Lower leg skin (tissue), 4 donors: ENCODE data around the gene LRG1. TPM values are rescaled to one million over a fixed set of nuclear protein-coding genes. Genes with fewer than 3 reads are reported as not detected.

ENCODE experiments used
- DNase-seq, 2 donors: peaks; one replicate each; pipeline ENCODE4 v3.0.0-alpha.2; 2019; ENCODE audit warnings: low spot score in 2 of 2
- H3K4me3 ChIP-seq: fragments of 200-600 bp; sonication (generic); 2 replicates; pipeline ENCODE4 v1.5.1; 2017; ENCODE audit warnings: mild to moderate bottlenecking, low read depth; ENCODE audit not compliant: poor library complexity, severe bottlenecking
- POLR2A ChIP-seq, 2 donors: fragments of 450-650 bp; IDR thresholded peaks; one replicate each; pipeline ENCODE4 v1.6.1; 2016 to 2017; ENCODE audit warnings: antibody characterized with exemption in 2 of 2, mild to moderate bottlenecking in 1 of 2, moderate library complexity in 1 of 2
- WGBS, 2 donors: methylation state at CpG; one replicate each; pipeline ENCODE4 v1.1.5; 2018; 5-methylcytosine and 5-hydroxymethylcytosine counted together
- intact Hi-C: fragments of 100-400 bp; cut with DNase I; formaldehyde crosslinking; loops from one replicate; pipeline ENCODE4 v1.15.0; 2023; ENCODE audit warnings: low total_unique reads
- total RNA-seq, 4 donors: library from RNA; depleted of rRNA; stranded (reverse); fragments of >200 nt; gene quantifications; one replicate each; pipeline ENCODE4 v1.1.0, GENCODE V29; 2016
- TF ChIP-seq, protein P1 (sequence below), 3 donors: fragments of 450-650 bp; IDR thresholded peaks; one replicate each; pipeline ENCODE4 v1.5.1; 2016; ENCODE audit warnings: antibody characterized with exemption in 3 of 3, mild to moderate bottlenecking in 3 of 3, moderate library complexity in 2 of 3

The LRG1 gene
- total RNA-seq, 4 donors from 2014 or later: 1.8 to 9.9 (median 2.7) TPM

DNA sequence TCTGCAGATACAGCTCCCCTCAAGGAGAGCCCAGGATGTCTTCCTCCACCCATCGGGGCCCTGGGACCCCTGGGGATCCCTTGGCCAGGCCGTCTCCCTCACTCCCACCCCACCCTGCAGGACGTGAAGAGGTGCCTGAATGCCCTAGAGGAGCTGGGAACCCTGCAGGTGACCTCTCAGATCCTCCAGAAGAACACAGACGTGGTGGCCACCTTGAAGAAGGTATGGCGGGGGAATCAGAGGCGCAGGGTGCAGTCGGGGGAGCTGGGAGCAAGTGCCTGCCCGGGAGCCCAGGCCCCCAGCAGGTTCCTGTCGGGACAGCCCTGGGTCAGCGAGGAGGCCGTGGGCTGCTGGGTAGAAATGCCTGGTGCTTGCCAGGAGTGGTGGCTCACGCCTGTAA, 41.1 kb downstream of the LRG1 start:
- 90 to 95% methylated on average over 11 to 12 of the region's 12 CpGs for WGBS, 2 donors
- no peak overlapping the region for H3K4me3 ChIP-seq
- intact Hi-C loops: no loop called here
- DNase-seq: no peak
- TF ChIP-seq, protein P1, sequence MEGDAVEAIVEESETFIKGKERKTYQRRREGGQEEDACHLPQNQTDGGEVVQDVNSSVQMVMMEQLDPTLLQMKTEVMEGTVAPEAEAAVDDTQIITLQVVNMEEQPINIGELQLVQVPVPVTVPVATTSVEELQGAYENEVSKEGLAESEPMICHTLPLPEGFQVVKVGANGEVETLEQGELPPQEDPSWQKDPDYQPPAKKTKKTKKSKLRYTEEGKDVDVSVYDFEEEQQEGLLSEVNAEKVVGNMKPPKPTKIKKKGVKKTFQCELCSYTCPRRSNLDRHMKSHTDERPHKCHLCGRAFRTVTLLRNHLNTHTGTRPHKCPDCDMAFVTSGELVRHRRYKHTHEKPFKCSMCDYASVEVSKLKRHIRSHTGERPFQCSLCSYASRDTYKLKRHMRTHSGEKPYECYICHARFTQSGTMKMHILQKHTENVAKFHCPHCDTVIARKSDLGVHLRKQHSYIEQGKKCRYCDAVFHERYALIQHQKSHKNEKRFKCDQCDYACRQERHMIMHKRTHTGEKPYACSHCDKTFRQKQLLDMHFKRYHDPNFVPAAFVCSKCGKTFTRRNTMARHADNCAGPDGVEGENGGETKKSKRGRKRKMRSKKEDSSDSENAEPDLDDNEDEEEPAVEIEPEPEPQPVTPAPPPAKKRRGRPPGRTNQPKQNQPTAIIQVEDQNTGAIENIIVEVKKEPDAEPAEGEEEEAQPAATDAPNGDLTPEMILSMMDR (IDR thresholded peaks at IDR 0.05): no peak
- TF ChIP-seq POLR2A (IDR thresholded peaks at IDR 0.05): no peak

- WGBS, 2 donors: 92 to 97% methylated on average over 23 to 25 of the region's 25 CpGs
- H3K4me3 ChIP-seq: no peak overlapping the region
- TF ChIP-seq, protein P1 (IDR thresholded peaks at IDR 0.05): no peak
- no peak for TF ChIP-seq POLR2A (IDR thresholded peaks at IDR 0.05)
- intact Hi-C loops: no loop called here
- no peak for DNase-seq
These were observed 42.0 kb downstream of the LRG1 start for GRCh38 chr19:4497770-4498389.

- WGBS, 2 donors: 87 to 95% methylated on average over 17 to 18 of the region's 18 CpGs
These were observed 43.5 kb downstream of the LRG1 start for GRCh38 chr19:4496304-4496703.

GRCh38 chr19:4495471-4495870, 44.4 kb downstream of the LRG1 start:
- WGBS, 2 donors: 83 to 86% methylated on average over 10 to 12 of the region's 12 CpGs
- TF ChIP-seq POLR2A (IDR thresholded peaks at IDR 0.05): no peak
- TF ChIP-seq, protein P1 (IDR thresholded peaks at IDR 0.05): no peak
- no peak overlapping the region for H3K4me3 ChIP-seq
- no peak for DNase-seq
- intact Hi-C loops: no loop called here

More at GRCh38 chr19:4496304-4496703, 43.5 kb downstream of the LRG1 start:
- DNase-seq: no peak
- no peak overlapping the region for H3K4me3 ChIP-seq
- intact Hi-C loops: no loop called here
- TF ChIP-seq, protein P1 (IDR thresholded peaks at IDR 0.05): no peak
- no peak for TF ChIP-seq POLR2A (IDR thresholded peaks at IDR 0.05)

- TF ChIP-seq POLR2A (IDR thresholded peaks at IDR 0.05): no peak
- TF ChIP-seq, protein P1 (IDR thresholded peaks at IDR 0.05): no peak
- intact Hi-C loops: no loop called here
- 94% methylated on average over 8 of the region's 8 CpGs for WGBS, 2 donors
- no peak overlapping the region for H3K4me3 ChIP-seq
- DNase-seq: no peak
These were observed 45.2 kb downstream of the LRG1 start for GRCh38 chr19:4494691-4495064.
